M059J (cell line): Measurements from ENCODE around the gene ADRA2B. TPM values are rescaled to one million over a fixed set of nuclear protein-coding genes. Genes with fewer than 3 reads are reported as not detected.
"Not testable (repeated sequence)": the region's sequence is repeated elsewhere in the genome, so short reads cannot be mapped to it uniquely, and the experiment has no call there.

Experiments
- DNase-seq: peaks from one replicate; pipeline ENCODE4 v3.0.0-alpha.2; 2012; ENCODE audit warnings: low read depth
- total RNA-seq: library from RNA; depleted of rRNA; stranded (reverse); fragments of >200 nt; shearing (Covaris generic); gene quantifications from 2 replicates; pipeline ENCODE4 v1.2.3, GENCODE V29; 2014

Gene ADRA2B
- total RNA-seq, 1 experiment from 2014 or later: not detected

- no peak for DNase-seq
Observed at GRCh38 chr2:96089356-96090195, 26.8 kb downstream of the ADRA2B start.

- no peak for DNase-seq
Observed at GRCh38 chr2:96088340-96089335, 27.7 kb downstream of the ADRA2B start.

GRCh38 chr2:96087130-96087529 is 29.2 kb downstream of the ADRA2B start:
- no peak for DNase-seq

GRCh38 chr2:96085541-96086355 is 30.6 kb downstream of the ADRA2B start:
- no peak for DNase-seq

- not testable (repeated sequence) for DNase-seq
Observed at GRCh38 chr2:96084858-96085518, 31.4 kb downstream of the ADRA2B start.

GRCh38 chr2:96083989-96084857 is 32.1 kb downstream of the ADRA2B start:
- no peak for DNase-seq

GRCh38 chr2:96083064-96083939 is 33.1 kb downstream of the ADRA2B start:
- no peak for DNase-seq

GRCh38 chr2:96082211-96083063 is 33.9 kb downstream of the ADRA2B start:
- DNase-seq: no peak

- DNase-seq: no peak
Observed at GRCh38 chr2:96081042-96081441, 35.3 kb downstream of the ADRA2B start.

- no peak for DNase-seq
Observed at GRCh38 chr2:96075199-96075771, 41.1 kb downstream of the ADRA2B start.

- DNase-seq: no peak
Observed at GRCh38 chr2:96074156-96074555, 42.2 kb downstream of the ADRA2B start.

- no peak for DNase-seq
Observed at GRCh38 chr2:96073170-96073775, 43.1 kb downstream of the ADRA2B start.

GRCh38 chr2:96072746-96073145 is 43.6 kb downstream of the ADRA2B start:
- DNase-seq: no peak

GRCh38 chr2:96071977-96072491 is 44.3 kb downstream of the ADRA2B start:
- not testable (repeated sequence) for DNase-seq

- not testable (repeated sequence) for DNase-seq
Observed at GRCh38 chr2:96071087-96071976, 45.0 kb downstream of the ADRA2B start.

- DNase-seq: not testable (repeated sequence)
Observed at GRCh38 chr2:96070351-96070750, 46.0 kb downstream of the ADRA2B start.
